ENCODE data around the gene FBH1.

The FBH1 gene

DNA sequence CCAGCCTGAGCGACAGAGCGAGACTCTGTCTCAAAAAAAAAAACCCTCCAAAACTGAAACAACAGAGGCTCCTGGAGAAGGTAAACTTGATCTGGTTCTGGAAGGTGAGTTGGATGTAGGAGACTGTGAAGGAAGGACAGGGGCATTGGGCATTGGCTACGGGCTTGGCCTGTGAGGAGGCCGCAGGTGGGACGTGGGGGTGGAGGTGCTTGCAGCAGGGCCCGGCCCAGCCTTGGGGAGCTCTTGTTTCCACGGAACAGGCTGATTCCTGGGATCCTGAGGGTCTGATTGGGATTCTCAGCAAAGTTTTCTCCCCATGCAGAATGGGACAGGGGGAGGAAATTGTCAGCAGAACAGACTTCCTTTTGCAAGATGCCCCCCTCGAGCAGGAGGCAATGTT lies 56.7 kb downstream of the FBH1 start:
- no peaks in the 10 kb centered on the region for H3K79me2 ChIP-seq (ENCODE audit: control insufficient read depth, low read length)
- H3K9me3 ChIP-seq (ENCODE audit: control insufficient read depth, insufficient read depth, low read length) = no peaks in the 10 kb centered on the region
- TF ChIP-seq, protein P1, sequence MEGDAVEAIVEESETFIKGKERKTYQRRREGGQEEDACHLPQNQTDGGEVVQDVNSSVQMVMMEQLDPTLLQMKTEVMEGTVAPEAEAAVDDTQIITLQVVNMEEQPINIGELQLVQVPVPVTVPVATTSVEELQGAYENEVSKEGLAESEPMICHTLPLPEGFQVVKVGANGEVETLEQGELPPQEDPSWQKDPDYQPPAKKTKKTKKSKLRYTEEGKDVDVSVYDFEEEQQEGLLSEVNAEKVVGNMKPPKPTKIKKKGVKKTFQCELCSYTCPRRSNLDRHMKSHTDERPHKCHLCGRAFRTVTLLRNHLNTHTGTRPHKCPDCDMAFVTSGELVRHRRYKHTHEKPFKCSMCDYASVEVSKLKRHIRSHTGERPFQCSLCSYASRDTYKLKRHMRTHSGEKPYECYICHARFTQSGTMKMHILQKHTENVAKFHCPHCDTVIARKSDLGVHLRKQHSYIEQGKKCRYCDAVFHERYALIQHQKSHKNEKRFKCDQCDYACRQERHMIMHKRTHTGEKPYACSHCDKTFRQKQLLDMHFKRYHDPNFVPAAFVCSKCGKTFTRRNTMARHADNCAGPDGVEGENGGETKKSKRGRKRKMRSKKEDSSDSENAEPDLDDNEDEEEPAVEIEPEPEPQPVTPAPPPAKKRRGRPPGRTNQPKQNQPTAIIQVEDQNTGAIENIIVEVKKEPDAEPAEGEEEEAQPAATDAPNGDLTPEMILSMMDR (IDR thresholded peaks at IDR 0.05; ENCODE audit: low read depth, low read length, poor library complexity, severe bottlenecking) = no peak
- no peak for TF ChIP-seq EZH2phosphoT487 (IDR thresholded peaks at IDR 0.05; ENCODE audit: borderline replicate concordance, low read length)
- H3K27ac ChIP-seq (ENCODE audit: low read depth, low read length) = no peak overlapping the region
- no peaks in the 10 kb centered on the region for H4K20me1 ChIP-seq (ENCODE audit: control insufficient read depth, insufficient read depth, low read depth, low read length)
- no peaks in the 10 kb centered on the region for H3K9me2 ChIP-seq (replicated peaks; ENCODE audit: control insufficient read depth, low read length)
- 0 out of 2 replicates have a peak, but pooled peaks cover 6% of the 10 kb centered on the region for H3K27me3 ChIP-seq (ENCODE audit: control insufficient read depth, low read length)
- no peaks in the 10 kb centered on the region for H3K4me1 ChIP-seq (ENCODE audit: control insufficient read depth, low read length)
- no peak overlapping the region for H3K4me2 ChIP-seq (ENCODE audit: low read length)
- H3F3A ChIP-seq (ENCODE audit: control insufficient read depth, insufficient read depth) = no peaks in the 10 kb centered on the region
- no peaks in the 10 kb centered on the region for H3K36me3 ChIP-seq (ENCODE audit: control insufficient read depth, low read length)
- H3K4me3 ChIP-seq (ENCODE audit: low read length) = no peak overlapping the region

DNA sequence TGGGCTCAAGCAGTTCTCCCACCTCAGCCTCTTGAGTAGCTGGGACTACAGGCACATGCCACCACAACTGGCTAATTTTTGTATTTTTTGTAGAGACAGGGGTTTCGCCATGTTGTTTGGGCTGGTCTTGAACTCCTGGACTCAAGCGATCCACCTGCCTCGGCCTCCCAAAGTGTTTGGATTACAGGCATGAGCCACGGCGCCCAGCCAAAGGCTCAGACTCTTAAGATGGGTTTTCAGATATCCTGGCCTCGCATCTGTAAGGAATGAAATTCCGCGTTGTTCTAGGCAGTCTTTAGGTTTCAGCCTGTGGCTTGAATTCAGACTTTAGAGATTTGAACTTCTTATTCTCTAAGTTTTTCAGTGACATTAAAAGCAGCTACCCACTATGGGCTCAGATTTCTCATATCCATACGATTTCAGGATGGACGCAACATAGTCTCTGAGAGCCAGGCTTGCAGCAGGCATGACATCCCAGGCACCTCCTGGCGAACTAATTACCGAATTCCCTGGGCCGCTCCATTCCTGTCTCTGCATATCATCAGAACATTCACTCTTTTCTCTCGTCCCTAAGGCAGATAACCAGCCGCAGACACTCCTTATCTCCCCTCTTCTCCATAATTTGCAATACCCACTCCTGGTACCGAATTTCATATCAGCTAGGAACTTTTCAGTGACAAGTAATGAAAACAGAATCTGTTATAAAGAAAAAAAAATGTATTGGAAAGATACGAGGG lies 57.6 kb downstream of the FBH1 start:
- Histone ChIP-seq H3F3A (ENCODE audit: control insufficient read depth, insufficient read depth) (no peaks in the 10 kb centered on the region), H3K9me2 (replicated peaks; ENCODE audit: control insufficient read depth, low read length) (no peaks in the 10 kb centered on the region), H3K36me3 (ENCODE audit: control insufficient read depth, low read length) (no peaks in the 10 kb centered on the region), H3K27ac (ENCODE audit: low read depth, low read length) (no peak overlapping the region), H3K4me1 (ENCODE audit: control insufficient read depth, low read length) (no peaks in the 10 kb centered on the region), H4K20me1 (ENCODE audit: control insufficient read depth, insufficient read depth, low read depth, low read length) (no peaks in the 10 kb centered on the region), H3K4me2 (ENCODE audit: low read length) (no peak overlapping the region), H3K79me2 (ENCODE audit: control insufficient read depth, low read length) (no peaks in the 10 kb centered on the region), H3K27me3 (ENCODE audit: control insufficient read depth, low read length) (0 out of 2 replicates have a peak, but pooled peaks cover 6% of the 10 kb centered on the region), H3K4me3 (ENCODE audit: low read length) (no peak overlapping the region), H3K9me3 (ENCODE audit: control insufficient read depth, insufficient read depth, low read length) (no peaks in the 10 kb centered on the region)
- TF ChIP-seq, protein P1 (IDR thresholded peaks at IDR 0.05; ENCODE audit: low read depth, low read length, poor library complexity, severe bottlenecking) = no peak
- no peak for TF ChIP-seq EZH2phosphoT487 (IDR thresholded peaks at IDR 0.05; ENCODE audit: borderline replicate concordance, low read length)

DNA sequence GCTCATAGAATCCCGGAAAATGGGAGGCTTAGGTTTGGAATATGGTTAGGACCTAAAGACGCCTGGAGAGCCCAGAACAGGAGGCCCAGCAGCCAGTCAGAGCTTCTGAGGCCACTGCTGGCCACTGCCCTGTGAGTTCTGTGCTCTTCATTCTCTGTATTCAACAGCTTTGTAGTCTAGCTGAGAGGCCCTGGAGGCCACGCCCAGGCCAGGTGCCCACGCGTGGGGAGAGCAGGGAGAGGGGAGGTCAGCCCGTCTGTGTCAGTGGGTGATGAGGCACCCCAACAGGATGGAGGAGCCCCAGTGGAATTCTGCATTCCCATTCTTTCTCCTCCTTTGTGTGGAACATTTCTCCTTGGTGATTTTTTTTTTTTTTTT lies 58.2 kb downstream of the FBH1 start:
- H4K20me1 ChIP-seq (ENCODE audit: control insufficient read depth, insufficient read depth, low read depth, low read length) = no peaks in the 10 kb centered on the region
- no peak overlapping the region for H3K4me2 ChIP-seq (ENCODE audit: low read length)
- no peaks in the 10 kb centered on the region for H3K36me3 ChIP-seq (ENCODE audit: control insufficient read depth, low read length)
- 0 out of 2 replicates have a peak, but pooled peaks cover 6% of the 10 kb centered on the region for H3K27me3 ChIP-seq (ENCODE audit: control insufficient read depth, low read length)
- H3K4me1 ChIP-seq (ENCODE audit: control insufficient read depth, low read length) = no peaks in the 10 kb centered on the region
- H3K9me3 ChIP-seq (ENCODE audit: control insufficient read depth, insufficient read depth, low read length) = no peaks in the 10 kb centered on the region
- H3K9me2 ChIP-seq (replicated peaks; ENCODE audit: control insufficient read depth, low read length) = no peaks in the 10 kb centered on the region
- no peak overlapping the region for H3K4me3 ChIP-seq (ENCODE audit: low read length)
- no peaks in the 10 kb centered on the region for H3K79me2 ChIP-seq (ENCODE audit: control insufficient read depth, low read length)
- no peaks in the 10 kb centered on the region for H3F3A ChIP-seq (ENCODE audit: control insufficient read depth, insufficient read depth)
- TF ChIP-seq EZH2phosphoT487 (IDR thresholded peaks at IDR 0.05; ENCODE audit: borderline replicate concordance, low read length) = no peak
- TF ChIP-seq, protein P1 (IDR thresholded peaks at IDR 0.05; ENCODE audit: low read depth, low read length, poor library complexity, severe bottlenecking) = no peak
- no peak overlapping the region for H3K27ac ChIP-seq (ENCODE audit: low read depth, low read length)

Measured in DOHH2 (cell line).